KOPT-K1 (cell line): ENCODE results near the gene PPP4R4.
"Not testable (repeated sequence)": the region's sequence is repeated elsewhere in the genome, so short reads cannot be mapped to it uniquely, and the experiment has no call there.

Experiments used
- H3K27ac ChIP-seq: fragments of 200-600 bp; sonication (generic); 2 replicates; pipeline ENCODE4 v1.5.1; 2016; ENCODE audit warnings: antibody characterized with exemption, mild to moderate bottlenecking, low read depth, low read length; ENCODE audit not compliant: poor library complexity, severe bottlenecking
- H3K36me3 ChIP-seq: fragments of 200-600 bp; sonication (generic); 2 replicates; pipeline ENCODE4 v1.5.1; 2017; ENCODE audit warnings: antibody characterized with exemption, mild to moderate bottlenecking, low read length, moderate library complexity; ENCODE audit not compliant: insufficient read depth
- H3K9me3 ChIP-seq: fragments of 200-600 bp; sonication (generic); 2 replicates; pipeline ENCODE4 v1.5.1; 2017; ENCODE audit warnings: antibody characterized with exemption, low read length, mild to moderate bottlenecking; ENCODE audit not compliant: insufficient read depth, poor library complexity, severe bottlenecking

Gene PPP4R4

GRCh38 chr14:94192536-94192935 is 18.4 kb downstream of the PPP4R4 start:
- H3K27ac ChIP-seq, result no peak overlapping the region
- H3K9me3 ChIP-seq, result no peaks in the 10 kb centered on the region
- H3K36me3 ChIP-seq, result no peaks in the 10 kb centered on the region

- no peaks in the 10 kb centered on the region for H3K9me3 ChIP-seq
- H3K36me3 ChIP-seq, result no peaks in the 10 kb centered on the region
- H3K27ac ChIP-seq, result no peak overlapping the region
Observed at GRCh38 chr14:94193776-94194175, 19.7 kb downstream of the PPP4R4 start.

- H3K9me3 ChIP-seq, result peaks cover 5% of the 10 kb centered on the region
- no peaks in the 10 kb centered on the region for H3K36me3 ChIP-seq
- H3K27ac ChIP-seq, result no peak overlapping the region
Observed at GRCh38 chr14:94196057-94196456, 21.9 kb downstream of the PPP4R4 start.

- Histone ChIP-seq H3K27ac (no peak overlapping the region), H3K36me3 (no peaks in the 10 kb centered on the region), H3K9me3 (peaks cover 5% of the 10 kb centered on the region)
Observed at GRCh38 chr14:94203473-94204210, 29.5 kb downstream of the PPP4R4 start.

DNA sequence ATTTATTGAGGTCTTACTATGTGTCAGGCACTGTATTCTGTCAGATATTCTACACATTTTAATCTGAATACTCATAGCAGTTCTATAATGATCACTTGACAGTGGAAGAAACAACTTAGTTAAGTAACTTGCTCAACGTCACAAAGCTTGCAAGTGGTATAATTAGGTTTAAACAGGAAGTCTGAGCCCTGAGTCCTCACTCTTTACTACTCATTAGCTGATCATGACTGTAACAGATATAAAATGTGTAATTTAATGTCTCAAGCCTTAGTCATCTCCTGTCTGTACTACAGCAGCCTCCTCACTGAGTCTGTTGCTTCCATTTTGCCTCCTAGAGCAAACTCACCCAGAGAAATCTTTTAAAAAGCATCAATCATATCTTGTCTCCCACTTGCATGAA is 38.9 kb downstream of the PPP4R4 start:
- Histone ChIP-seq H3K27ac (no peak overlapping the region), H3K9me3 (peaks cover 10% of the 10 kb centered on the region), H3K36me3 (no peaks in the 10 kb centered on the region)

- no peak overlapping the region for H3K27ac ChIP-seq
Observed at GRCh38 chr14:94213741-94214140, 39.6 kb downstream of the PPP4R4 start.

DNA sequence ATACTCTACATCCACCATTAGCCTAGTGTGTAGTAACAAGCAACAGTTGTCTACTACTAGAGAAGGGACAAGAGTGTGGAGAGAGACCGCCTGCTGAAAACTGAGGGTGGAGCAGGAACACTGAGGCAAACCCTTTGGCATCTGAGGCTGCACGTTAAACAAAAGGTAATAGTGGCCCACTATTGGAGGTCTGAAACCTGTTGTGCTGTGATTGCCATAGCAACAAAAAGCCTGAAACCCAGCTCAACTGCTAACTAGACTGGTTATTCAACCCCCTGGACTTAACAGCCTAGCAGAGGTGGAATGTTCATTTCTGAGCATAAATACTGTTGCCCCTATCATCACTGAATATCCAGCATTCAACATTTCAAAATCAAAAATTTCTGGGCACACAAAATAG is 43.0 kb downstream of the PPP4R4 start:
- Histone ChIP-seq H3K9me3 (peaks cover 10% of the 10 kb centered on the region), H3K27ac (no peak overlapping the region), H3K36me3 (no peaks in the 10 kb centered on the region)

More at GRCh38 chr14:94213741-94214140, 39.6 kb downstream of the PPP4R4 start:
- Histone ChIP-seq H3K9me3 (peaks cover 10% of the 10 kb centered on the region), H3K36me3 (no peaks in the 10 kb centered on the region)

DNA sequence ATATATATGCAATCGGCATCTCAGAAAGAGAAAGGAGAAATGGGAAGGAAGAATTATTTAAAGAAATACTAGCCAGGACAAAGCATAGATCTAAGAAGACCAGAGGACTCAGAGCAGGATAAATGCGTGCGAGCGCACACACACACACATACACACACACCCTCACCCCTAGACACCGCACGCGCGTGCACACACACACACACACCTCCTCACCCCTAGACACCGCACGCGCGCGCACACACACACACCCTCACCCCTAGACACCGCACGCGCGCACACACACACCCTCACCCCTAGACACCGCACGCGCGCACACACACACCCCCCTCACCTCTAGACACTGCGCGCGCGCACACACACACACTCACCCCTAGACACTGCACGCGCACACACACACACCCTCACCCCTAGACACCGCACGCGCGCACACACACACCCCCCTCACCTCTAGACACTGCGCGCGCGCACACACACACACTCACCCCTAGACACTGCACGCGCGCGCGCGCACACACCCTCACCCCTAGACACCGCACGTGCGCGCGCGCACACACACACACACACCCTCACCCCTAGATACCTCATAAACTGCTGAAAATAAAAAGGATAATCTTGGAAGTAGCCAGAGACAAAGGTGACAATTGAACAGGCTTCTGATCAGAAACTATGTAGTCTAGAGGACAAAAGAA is 44.2 kb downstream of the PPP4R4 start:
- H3K9me3 ChIP-seq, result not testable (repeated sequence)

DNA sequence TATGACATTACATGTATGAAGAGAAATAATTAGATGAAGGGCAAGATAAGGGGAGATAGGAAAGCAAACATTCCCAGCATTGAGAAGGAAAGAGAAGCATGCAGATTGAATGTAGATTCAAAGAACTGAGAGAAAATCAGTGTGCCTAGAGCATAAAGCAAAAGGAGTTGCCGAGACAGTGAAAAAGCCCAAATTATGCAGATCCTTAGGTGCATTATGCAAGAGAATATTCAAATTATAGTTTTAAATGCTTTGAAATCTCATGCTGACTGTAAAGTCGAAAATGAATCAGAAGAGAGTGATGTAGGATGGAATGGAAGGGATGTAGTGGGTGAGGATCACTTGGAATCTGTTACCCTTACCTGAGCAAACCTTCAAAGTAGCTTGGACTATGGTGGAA is 49.9 kb downstream of the PPP4R4 start:
- Histone ChIP-seq H3K36me3 (no peaks in the 10 kb centered on the region), H3K27ac (no peak overlapping the region), H3K9me3 (no peaks in the 10 kb centered on the region)

More for the DNA sequence above, 44.2 kb downstream of the PPP4R4 start:
- not testable (repeated sequence) for H3K27ac ChIP-seq, H3K36me3 ChIP-seq

DNA sequence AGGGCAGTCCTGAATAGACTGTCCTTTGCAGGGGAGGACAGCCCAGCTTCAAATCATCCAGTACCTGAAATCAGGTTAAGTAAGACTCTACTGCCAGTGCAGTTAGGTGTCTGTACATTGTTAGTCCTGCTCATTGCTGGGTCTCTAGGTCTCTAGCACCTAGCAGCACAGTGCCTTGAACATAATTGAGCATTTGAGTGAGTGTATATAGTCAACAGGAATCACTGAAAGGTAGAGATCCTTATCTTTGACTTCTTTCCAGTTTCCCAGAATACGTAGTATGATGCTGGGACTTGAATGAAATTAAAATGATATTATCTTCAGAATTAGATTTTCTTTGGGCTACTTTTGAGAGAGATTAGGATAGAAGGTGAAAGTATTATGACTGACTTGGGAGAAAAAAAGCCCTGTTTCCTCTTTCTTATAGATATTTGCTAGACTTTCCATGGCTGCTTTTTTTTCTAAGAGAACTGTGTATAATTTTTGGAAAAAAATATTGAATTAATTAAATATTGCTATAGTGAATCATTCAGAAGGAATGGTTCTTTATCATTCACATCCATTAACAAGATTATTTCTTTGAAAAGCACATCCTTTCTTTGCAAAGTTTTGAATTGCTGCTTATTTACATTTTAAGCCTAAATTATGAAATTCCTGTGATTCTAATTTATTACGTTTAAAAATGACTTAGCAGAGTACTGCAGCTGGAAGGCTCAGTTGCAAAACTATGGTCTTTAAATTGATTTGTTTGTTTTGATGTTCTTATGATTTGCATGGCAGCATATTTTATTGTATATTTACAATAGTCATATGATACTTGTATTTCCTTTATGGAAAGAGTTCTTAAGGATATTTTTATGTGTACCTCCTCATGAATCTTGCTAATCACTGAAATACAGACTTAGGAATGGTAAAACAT is 51.6 kb downstream of the PPP4R4 start:
- Histone ChIP-seq H3K36me3 (no peaks in the 10 kb centered on the region), H3K27ac (no peak overlapping the region), H3K9me3 (no peaks in the 10 kb centered on the region)

- H3K9me3 ChIP-seq, result no peaks in the 10 kb centered on the region
- H3K36me3 ChIP-seq, result no peaks in the 10 kb centered on the region
- H3K27ac ChIP-seq, result no peak overlapping the region
Observed at GRCh38 chr14:94227029-94227428, 52.9 kb downstream of the PPP4R4 start.

DNA sequence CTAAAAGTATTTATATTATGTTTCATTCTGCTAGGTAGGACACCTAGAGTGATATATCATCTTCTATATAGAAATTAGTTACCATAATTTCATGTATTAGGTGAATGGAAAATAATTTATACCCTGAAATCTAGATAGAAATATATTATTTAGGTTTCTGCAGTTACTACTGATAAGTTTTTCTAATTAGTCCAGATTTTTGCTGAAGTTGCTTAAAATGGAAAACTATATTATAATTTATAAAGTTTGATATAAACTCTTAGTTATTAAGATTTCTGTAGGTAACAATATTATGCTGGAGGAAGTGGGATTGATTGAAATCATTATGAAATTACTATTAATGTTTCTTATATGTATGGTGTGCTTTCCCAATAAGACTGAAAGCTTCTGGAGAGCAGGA is 62.9 kb downstream of the PPP4R4 start:
- no peaks in the 10 kb centered on the region for H3K36me3 ChIP-seq
- no peak overlapping the region for H3K27ac ChIP-seq
- H3K9me3 ChIP-seq, result no peaks in the 10 kb centered on the region

DNA sequence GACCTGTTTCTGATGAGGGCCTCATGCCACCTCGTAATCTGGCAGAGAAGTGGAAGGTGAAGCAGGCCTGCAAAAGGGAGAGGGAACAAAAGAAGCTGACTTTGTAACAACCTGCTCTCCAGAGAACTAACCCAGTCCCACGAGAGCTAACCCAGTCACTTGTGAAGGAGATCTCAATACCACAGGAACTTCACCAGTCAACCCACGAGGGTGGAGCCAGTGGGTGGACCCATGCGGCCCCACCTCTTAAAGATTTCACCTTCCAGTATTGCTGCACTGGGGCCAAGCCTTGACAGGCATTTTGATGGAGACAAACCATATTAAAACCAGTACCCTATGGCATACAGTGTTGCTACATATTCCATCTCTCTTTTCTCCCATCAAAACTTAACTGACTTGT is 63.9 kb downstream of the PPP4R4 start:
- no peak overlapping the region for H3K27ac ChIP-seq
- no peaks in the 10 kb centered on the region for H3K36me3 ChIP-seq

DNA sequence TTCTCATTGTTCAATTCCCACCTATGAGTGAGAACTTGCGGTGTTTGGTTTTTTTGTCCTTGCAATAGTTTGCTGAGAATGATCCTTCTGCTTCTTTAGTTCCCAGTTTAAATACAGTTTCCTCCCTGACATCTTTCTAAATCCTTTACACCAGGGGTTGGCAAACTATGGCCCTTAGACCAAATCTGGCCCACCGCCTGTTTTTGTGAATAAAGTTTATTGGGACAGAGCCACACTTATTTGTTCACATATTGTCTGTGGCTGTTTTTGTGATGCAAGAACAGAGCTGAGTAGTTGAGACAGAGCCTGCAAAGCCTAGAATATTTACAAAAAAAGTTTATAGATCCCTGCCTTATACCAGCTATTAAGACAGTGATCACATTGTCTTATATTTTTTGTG is 65.3 kb downstream of the PPP4R4 start:
- H3K36me3 ChIP-seq, result no peaks in the 10 kb centered on the region
- no peaks in the 10 kb centered on the region for H3K9me3 ChIP-seq
- H3K27ac ChIP-seq, result no peak overlapping the region

More for the DNA sequence above, 63.9 kb downstream of the PPP4R4 start:
- no peaks in the 10 kb centered on the region for H3K9me3 ChIP-seq

- no peaks in the 10 kb centered on the region for H3K36me3 ChIP-seq
- H3K27ac ChIP-seq, result no peak overlapping the region
- no peaks in the 10 kb centered on the region for H3K9me3 ChIP-seq
Observed at GRCh38 chr14:94244182-94244581, 70.1 kb downstream of the PPP4R4 start.
